ENCODE measurements around the gene NFKBIZ.

Gene NFKBIZ

DNA sequence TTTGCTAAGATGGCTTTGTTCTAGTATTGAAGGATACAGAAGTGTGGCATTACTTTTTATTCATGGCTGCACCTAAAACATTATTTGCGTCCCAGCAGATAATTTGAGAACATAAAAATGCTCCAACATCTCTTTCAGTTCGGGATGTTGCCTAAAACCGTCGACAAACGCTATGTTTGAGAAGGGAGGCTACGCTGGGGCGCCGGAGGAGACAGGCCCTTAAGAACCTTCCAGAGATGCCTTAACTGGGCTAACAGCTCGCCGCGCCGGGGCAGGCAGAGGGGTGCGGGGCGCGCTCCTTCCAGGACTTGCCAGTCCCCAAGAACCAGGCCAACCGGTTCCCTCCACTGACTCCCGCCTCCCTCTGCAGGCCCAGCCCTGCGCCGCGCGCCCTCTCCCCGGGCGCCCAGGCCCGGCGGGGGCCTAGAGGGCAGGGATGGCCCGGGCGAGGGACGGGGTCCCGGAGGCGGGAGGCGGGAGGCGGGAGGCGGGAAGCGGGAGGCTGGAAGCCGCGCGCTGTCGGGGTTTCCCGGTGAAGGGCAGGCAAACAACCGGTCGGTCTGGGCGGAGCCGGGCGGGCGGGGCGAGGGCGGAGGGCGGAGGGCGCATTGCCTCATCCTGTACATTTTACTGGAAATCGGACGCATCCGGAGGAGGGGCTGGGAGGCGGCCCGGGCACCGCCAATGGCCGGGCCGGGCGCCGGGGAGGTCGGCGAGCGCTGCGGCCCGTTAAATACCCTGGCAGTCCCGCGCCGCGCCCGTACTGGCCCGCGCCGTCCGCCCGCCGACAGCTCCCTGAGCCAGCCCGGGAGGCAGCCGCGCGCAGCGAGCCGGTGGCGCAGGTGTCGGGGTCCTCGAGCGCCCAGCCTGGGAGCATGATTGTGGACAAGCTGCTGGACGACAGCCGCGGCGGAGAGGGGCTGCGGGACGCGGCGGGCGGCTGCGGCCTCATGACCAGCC, at the start of gene NFKBIZ:
Gene NFKBIZ, plus strand, starts transcription at position 761 of the 960 bp plus-strand sequence. Its CDS starts 115 bp downstream, at position 876.
- peak; percentile 95 for DNase-seq

GRCh38 chr3:101801174-101801573, 48.1 kb upstream of the NFKBIZ start:
- no peak for DNase-seq

- no peak for DNase-seq
Measured at GRCh38 chr3:101802179-101802578, 47.1 kb upstream of the NFKBIZ start.

DNA sequence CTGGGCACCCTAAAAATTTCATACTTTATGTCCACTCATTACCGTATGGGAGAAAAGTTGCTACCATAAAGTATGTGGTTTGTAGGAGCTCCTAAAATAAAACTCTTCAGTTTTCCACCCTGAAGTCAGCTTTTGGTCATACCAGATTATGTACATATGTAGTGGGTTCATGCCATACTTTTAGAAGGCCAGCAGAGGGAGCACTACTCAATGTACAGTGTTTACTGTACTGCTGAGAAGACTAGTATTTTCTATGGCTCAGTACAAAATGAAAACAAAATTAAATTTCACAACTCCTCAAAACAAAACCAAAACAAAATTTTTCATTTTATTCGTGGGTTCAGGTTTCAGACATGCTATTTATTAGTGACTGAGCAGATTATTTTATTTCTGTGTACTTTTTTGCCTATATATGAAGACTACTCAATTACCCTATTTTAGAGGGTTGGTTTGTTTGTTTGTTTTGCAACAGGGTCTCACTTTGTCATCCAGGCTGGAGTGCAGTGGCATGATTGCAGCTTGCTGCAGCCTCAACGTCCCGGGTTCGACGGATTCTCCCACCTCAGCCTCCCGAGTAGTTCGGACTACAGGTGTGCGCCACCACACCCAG, 46.0 kb upstream of the NFKBIZ start:
- peak; percentile 77 for DNase-seq

DNA sequence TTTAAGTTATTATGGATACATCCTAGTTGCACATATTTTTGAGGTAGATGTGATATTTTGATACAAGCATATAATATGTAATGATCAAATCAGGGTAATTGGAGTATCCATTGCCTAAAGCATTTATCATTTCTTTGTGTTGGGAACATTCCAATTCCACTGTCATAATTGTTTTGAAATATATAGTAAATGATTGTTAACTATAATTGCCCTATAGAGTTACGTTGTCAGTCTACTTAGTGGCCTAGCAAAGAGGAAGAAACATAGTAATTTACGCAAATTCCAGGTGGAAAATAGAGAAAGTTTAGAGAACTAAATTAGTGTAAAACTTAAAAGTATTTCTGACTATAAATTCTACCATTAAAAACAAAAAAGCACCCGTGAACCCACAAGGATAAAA, 45.4 kb upstream of the NFKBIZ start:
- DNase-seq: no peak

DNA sequence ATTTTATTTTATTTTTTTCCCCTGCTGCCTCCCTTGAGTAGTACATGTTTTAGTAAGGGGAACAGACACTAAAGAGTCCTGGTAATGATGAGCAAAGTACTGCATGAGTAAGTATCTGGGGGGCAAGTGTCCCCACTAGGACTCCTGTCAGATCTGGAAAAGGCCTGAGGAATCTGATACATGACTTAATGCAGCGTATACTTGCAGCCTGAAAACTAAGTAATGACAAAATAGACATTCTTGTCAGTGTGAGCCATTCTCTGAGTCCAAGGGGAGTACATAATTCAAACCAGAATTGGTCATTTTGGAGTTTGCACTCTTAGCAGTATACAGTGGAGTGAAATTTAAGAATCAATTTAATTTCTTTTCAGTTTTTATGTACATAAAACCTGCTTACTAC, 42.8 kb upstream of the NFKBIZ start:
- no peak for DNase-seq

- DNase-seq: no peak
Measured at GRCh38 chr3:101807888-101808287, 41.4 kb upstream of the NFKBIZ start.

DNA sequence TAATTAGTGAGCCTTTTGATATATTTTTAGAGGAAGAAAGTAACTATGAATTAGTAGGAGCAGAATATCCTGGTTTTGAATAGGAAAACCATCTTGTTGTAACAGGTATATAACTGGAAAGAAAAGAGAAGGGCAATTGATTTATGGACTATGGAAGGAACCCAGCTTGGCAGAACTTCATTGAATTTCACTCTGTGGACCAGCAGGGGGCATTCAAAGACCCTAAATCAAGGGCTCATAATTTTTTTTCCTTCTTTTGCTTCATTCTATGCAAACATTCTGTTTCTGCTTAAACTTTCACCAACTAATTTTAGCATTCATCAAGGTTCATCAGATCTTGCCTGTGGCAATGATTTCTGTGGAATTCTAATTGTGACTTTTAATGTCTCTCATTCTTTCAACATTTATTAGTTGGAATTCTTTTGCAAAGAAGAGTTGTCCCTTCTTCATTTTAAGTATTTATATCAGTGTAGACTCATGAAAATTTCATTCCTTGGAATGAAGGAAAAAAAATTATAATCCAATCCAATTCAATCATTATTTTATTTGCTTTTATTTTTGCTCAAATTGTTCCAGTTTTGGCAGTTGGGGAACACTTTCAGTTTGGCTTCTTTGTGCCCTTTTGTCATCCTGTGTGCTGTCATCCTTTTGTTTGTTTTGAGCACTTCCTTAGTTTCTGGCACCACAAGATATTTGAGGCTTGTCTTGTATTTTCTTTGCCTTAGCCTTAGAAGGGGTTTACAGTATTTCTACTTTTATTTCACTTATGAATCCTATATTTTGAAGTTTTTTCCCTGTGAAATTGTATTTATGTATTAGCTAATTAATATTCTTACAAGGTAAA, 39.9 kb upstream of the NFKBIZ start:
- DNase-seq: peak; percentile 61

- DNase-seq: no peak
Measured at GRCh38 chr3:101810022-101810418, 39.3 kb upstream of the NFKBIZ start.

DNA sequence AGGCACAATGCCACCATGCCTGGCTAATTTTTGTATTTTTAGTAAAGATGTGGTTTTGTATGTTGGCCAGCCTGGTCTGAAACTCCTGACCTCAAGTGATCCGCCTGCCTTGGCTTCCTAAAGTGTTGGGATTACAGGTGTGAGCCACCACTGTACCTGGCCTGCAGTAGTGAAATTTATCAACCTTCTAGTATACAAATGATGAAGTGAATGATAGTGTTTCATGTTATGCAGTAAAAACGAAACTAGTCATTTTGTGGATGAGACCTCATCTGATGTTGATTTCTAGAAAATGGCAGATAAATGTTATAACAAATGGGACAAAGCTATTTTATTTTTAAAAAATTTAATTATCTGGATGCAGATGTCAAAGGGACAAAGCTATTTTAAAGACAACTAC, 37.4 kb upstream of the NFKBIZ start:
- DNase-seq: no peak

DNA sequence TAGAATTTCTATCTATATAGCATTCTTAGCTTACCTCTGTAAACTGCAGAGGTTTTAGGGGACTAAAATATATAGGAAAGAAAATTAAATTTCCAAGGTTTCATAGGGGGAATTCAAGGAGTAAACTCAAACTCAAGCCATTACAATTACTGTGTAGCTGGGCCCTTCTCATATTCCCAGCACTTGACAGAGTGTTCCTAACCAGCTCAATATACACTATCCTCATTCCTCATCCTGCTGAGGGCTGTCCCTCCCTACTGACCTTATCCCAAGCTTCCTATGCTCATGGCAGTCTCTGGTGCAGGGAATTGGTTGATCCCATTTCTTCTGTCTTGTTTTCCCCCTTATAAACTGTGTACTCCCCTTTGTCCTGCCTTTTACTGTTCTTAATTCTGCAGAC, 36.4 kb upstream of the NFKBIZ start:
- DNase-seq: no peak

- no peak for DNase-seq
Measured at GRCh38 chr3:101813817-101814440, 35.4 kb upstream of the NFKBIZ start.

- DNase-seq: no peak
Measured at GRCh38 chr3:101814835-101815234, 34.5 kb upstream of the NFKBIZ start.

GRCh38 chr3:101816215-101817149, 32.8 kb upstream of the NFKBIZ start:
- no peak for DNase-seq

DNA sequence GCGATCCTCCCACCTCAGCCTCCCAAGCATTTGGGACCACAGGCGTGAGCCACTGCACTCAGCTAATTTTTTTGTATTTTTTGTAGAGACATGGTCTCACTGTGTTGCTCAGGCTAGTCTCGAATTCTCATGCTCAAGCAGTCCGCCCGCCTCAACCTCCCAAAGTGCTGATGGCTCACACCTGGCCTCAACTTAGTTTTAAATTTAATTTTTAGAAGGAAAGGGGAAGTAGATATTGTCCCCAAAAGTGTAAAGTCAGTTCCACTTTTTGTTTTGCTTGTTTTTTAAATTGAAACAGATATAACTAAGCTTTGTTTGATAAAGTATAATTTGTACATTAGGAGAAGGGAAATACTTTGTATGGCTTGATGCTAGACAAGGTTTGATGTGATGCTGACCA, 31.3 kb upstream of the NFKBIZ start:
- DNase-seq: no peak

DNA sequence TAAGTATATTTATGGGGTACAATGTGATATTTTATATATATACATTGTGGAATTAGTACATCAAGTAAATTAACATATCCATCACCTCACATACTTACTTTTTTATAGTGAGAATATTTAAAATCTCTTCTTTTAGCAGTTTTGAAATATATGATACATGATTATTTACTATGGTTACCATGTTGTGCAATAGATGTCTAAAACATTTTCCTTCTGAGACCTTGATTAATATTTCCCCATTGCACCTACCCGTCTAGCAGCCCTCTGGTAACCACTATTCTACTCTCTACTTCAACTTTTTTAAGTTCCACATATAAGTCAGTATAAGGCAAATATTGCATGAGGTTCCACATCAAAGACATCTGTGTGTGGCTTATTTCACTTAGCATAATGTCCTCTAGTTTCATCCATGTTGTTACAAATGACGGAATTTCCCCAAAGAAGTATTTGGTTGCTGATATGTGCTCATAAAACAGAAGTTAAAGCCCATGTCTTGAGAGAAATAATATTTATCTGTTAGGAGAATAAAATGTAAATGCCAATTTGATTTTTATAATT, 29.6 kb upstream of the NFKBIZ start:
- DNase-seq: no peak

GRCh38 chr3:101821503-101821902, 27.8 kb upstream of the NFKBIZ start:
- DNase-seq: no peak

GRCh38 chr3:101823525-101823924, 25.8 kb upstream of the NFKBIZ start:
- DNase-seq: no peak

GRCh38 chr3:101824702-101825101, 24.6 kb upstream of the NFKBIZ start:
- no peak for DNase-seq

GRCh38 chr3:101825904-101826445, 23.3 kb upstream of the NFKBIZ start:
- DNase-seq: no peak
